T-helper 22 cell (primary cell): ENCODE results near the gene GRM8.

Source experiments
- DNase-seq: peaks from one replicate; pipeline ENCODE4 v3.0.0-alpha.2; 2020; ENCODE audit warnings: low read depth

Gene GRM8

DNA sequence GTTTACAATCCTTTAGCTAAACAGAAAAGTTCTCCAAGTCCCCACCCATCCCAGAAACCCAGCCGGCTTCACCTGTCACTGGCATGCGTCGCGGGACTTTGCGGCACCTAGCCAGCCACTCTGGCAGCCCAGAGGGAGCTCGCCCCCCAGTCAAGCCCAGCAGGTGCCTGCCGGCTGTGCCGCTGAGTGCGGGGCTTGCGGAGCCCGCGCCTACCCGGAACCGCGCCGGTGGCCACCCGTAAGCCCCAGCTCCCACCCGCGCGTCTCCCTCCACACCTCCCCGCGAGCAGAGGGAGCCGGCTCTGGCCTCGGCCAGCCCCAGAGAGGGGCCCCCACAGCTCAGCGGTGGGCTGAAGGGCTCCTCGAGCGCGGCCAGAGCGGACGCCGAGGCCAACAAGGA, 446.1 kb downstream of the GRM8 start:
- DNase-seq = no peak

DNA sequence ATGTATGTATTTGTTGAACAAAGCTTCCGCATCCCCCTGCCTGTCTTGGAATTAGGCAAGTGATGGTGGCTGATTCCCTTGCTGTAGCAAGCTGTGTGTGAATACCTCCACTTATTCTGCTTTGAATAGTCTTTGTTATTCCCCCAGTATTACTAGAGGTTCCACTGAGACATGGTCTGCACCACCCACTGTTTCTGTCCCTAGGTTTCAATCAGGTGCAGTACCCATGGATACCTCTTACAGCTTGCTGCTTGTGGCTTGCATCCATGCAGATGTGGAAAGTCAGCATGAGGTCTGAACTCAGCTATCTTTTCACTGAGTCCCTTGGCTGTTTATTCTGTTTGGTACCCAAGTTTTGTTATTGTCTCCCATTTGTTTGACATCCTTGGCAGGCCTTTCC, 447.4 kb downstream of the GRM8 start:
- no peak for DNase-seq

DNA sequence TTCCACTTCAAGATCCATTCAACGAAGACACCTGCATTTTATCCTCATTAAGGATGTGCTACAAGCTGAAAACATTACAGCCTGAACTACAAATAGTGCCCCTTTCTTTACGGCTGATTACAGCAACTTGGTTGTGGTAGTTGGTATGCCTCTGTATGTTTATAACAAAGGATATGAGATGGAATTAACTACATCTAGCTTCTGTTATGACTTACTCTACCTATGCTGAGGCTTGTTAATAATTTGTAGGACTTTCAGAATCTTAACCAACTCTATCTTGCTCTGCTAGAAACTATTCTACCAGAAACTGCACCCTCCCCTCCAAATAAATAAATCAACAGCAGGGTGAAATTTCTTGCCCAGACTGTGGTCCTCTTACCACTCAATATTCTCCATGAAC, 448.1 kb downstream of the GRM8 start:
- no peak for DNase-seq

- no peak for DNase-seq
Observed at GRCh38 chr7:126803990-126804389, 448.8 kb downstream of the GRM8 start.

DNA sequence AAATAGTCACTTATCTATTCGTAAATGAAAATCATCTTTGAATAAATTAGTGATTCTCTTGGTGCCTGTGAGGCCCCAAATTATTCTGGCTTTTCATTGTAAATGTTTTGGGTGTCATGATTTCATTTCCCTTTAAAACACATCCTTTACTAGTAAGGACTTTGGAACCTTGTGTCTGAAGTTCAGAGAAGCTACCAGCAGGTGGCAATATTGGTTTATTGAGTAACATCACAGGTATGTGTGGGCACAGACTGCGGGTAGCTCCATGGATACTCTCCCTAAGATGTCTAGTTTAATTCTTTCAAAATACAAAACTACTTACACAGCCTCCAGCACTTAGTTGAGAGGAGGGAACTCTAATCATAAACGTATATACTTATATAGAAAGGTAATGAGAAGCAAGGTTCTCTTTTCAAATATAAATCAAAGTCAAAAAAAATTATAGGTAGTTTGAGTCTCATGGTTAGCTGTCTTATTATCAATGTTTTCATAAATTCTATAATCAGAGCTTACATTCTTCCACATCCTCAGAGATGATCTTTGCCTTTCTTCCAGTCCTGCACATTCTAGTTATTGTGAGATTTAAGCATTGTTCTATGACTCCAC, 449.6 kb downstream of the GRM8 start:
- DNase-seq = no peak

DNA sequence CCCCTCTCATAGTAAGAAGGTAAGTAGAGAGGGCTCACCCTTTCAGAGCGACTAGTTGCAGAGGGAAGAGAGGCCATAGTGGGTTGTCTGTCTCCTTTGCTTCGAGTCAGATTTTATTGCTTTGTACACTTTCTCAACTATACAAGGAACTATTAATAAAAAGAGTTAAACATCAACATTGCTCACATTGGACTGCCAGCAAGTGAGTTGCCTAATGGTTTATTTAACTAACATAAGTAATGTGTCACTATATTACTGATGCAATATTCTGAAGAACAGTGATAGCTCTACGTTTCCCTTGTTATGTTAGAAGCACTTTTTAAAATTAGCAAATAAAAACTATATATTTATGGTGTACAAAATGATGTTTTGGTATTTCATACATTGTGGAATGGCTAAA, 451.0 kb downstream of the GRM8 start:
- no peak for DNase-seq

- no peak for DNase-seq
Observed at GRCh38 chr7:126799541-126799940, 453.2 kb downstream of the GRM8 start.

DNA sequence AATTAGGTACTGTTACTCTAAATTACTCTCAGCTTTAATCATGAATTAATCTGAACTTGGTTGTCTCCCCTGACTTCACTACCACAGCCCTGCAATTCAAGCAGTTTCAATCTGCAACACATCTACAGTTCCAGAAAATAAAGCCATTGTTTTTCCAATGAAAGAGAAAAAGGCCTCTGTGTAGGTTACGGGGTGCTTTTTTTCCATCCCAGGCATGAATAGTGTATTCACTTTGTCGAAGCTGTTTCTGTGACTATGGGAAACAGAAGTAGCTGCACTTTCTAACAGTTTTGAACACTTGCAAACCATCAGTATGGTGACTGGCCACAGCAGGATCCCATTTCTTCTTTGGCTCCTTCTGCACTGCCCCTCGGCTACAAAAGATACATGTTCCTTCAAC, 460.2 kb downstream of the GRM8 start:
- no peak for DNase-seq

GRCh38 chr7:126791306-126791705, 461.4 kb downstream of the GRM8 start:
- DNase-seq = no peak

DNA sequence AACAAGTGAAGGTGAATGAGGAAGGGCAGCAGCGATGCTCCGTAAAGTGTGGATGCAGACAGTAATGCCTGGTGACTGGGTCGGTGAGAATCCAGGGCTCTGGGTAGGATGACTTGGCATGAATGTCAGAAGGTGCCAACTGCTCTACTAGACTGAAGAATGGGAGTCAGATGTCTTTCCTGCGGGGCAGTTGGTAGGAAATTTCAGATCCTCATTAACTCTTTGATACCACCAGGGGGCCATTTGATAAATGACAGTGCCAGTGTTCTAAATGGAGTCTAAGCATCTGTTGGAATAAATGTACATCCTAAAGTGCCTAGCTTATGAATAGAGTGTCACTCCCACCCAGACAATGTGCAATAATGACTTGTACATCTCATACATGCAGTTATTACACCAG, 462.0 kb downstream of the GRM8 start:
- DNase-seq = no peak

GRCh38 chr7:126783613-126784012, 469.1 kb downstream of the GRM8 start:
- DNase-seq = no peak

- DNase-seq = no peak
Observed at GRCh38 chr7:126780993-126781392, 471.7 kb downstream of the GRM8 start.

GRCh38 chr7:126778101-126778500, 474.6 kb downstream of the GRM8 start:
- DNase-seq = no peak

DNA sequence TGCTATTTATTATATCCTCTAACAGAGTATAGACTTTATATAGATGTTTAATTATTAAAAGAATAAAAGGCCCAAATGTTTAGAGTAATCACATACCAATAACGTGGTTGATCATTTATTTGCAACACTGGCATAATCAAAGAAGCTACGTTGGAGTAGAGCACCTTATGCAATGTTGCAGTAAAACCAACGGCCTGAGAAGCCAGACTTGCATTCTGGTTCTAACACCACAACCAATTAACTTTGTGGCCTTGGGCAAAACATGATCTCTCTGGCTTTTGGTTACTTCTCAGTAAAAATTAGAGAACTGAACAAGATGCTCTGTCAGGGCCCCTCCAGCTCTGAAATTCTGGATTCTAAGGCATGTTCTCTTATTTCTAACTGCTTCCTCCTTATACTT, 476.2 kb downstream of the GRM8 start:
- no peak for DNase-seq

DNA sequence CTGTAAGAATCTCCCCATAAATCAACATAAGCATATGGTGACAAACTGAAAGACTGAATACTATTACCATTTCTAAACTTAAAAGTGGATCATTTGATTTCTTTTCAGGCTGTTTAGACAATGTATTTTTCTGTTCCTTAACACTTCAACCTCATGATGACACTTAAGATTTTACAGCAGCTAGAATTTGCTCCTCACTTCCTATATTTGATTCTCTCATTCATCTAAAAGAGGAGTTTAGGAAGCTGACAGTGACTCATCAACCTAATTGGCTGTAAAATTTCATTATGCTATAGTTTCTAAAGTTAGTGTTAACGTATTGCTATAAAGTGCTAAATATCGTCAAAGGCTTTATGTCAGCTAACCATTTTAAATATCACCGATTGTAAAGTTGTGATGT, 478.7 kb downstream of the GRM8 start:
- no peak for DNase-seq

GRCh38 chr7:126768836-126769235, 483.9 kb downstream of the GRM8 start:
- no peak for DNase-seq

DNA sequence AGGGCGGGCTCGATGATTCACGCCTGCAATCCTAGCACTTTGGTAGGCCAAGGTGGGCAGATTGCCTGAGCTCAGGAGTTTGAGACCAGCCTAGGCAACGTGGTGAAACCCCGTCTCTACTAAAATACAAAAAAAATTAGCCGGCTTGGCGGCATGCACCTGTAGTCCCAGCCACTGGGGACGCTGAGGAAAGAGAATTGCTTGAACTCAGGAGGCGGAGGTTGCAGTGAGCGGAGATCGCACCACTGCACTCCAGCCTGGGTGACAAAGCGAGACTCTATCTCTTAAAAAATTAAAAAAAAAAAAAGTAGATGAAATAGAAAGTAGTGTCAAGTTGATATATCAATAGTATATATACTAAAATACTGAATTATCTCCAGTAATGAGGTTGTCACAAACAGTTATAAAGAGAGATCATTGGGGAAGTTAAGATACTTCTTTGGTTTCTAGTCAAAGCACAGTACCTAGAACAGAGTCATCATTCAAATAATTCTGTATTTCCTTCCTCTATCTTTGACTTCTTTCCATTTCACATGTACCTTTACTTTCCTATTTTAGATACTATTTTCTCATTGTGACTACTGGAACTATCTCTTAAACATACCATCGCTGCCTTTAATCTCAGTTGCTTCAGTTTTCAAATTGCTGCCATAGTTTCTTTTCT, 491.7 kb downstream of the GRM8 start:
- no peak for DNase-seq

GRCh38 chr7:126755381-126755780, 497.4 kb downstream of the GRM8 start:
- DNase-seq = no peak

DNA sequence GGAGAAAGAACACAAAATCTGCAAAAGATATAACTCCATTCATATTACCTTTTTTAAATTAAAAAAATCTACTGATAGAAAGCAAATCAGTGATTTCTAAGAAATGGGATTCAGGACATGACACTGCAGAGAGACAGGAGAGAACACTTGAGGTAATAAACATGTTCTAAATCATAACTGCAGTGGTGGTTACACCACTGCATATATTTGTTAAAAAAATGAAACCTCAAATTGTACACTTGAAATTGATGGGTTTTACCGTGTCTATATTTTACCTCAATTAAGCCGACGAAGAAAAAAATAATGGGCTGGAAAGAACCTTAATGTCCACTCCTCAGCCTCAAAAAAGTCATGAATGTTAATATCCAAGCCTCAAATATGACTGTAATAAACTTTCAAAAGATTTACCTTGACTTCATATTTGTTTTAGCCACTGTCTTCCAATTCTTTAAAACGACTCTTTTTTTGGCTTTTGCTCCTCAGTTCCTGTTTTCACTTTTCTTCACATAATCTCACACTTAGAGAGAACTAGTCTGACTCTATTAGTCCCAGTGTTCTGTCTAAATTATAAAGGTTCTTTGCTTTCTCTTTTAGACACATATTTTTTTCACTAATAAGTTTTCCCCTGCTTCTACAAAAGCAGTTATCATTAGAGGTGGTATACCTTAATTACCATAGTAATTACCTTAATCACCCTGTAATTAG, 502.4 kb downstream of the GRM8 start:
- no peak for DNase-seq

GRCh38 chr7:126728967-126729366, 523.8 kb downstream of the GRM8 start:
- no peak for DNase-seq

DNA sequence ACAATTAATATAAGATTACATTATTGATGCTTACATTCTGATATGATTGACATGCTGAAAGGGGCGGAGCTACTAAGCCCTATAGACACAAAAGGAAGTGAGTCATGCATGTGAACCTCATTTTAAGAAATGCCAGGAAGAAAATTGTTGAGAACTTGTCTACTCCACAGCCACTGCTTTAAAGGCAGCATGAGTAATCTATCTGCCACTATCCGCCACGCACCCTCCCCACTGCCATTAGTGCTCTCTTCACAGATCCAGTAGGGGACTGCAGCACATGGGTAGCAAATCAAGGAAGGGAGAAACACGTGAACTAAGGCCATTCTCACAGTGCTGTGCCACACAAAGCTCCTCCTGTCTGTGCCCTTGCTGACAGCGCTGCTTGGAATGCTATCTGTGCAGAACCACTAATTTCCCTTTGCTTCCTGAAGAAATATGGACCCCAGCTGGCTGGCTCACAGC, 524.8 kb downstream of the GRM8 start:
- no peak for DNase-seq

DNA sequence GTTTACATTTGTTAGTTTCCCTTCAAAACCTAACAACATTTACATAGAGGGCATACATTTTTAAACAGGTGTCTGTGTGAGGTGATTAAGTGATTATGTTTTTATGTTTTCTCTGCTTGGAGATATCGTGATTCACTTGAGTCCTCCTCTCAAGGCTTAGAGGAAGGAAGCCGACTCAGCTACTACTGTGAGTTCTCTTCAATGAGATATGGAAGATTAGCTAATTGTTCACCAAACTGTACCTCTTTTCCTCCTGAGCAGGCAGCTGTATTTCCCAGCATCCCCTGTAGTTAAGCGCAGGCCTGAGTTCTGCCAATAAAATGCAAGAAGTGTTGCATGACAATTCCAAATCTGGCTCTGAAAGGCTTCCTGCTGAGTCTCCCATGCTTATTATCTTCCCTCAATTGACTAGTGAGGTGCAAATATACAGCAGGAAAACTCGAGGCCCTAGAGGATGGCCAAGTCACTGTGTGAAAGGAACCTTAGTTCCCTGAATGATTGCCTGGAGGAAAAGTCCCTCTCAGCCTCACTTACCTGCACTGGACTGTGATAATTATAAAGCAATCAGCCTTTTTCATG, 528.7 kb downstream of the GRM8 start:
- no peak for DNase-seq

DNA sequence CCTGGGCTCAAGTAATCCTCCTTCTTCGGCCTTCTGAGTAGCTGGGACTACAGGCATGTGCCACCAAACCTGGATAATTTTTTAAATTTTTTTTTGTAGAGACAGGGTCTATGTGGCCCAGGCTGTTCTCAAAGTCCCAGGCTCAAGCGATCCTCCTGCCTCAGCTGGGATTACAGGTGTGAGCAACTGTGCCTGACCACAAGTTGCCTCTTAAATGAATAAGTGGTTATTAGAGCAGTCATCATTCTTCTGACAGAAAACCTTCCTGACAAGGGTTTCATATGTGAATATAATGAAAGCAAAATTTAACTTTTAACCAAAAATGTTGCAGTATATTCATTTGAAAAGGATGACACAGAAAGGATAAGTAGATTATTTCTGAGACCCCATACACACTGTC, 532.5 kb downstream of the GRM8 start:
- no peak for DNase-seq
